HG03139 (cell line): Measurements from ENCODE around the gene CLEC18A.
"Not testable (repeated sequence)": the region's sequence is repeated elsewhere in the genome, so short reads cannot be mapped to it uniquely, and the experiment has no call there.

ENCODE experiments used
- ATAC-seq: cut with Tn5 transposase; IDR thresholded peaks from one replicate; pipeline ENCODE4 v1.9.1; 2021; ENCODE audit not compliant: unreplicated experiment

The CLEC18A gene

GRCh38 chr16:69951017-69951671 lies at the start of gene CLEC18A:
Gene CLEC18A (plus strand): TSS chr16:69951334. CDS start chr16:69951367, 33 bp downstream.
- ATAC-seq = not testable (repeated sequence)

- no peak for ATAC-seq
These were observed 47.2 kb upstream of the CLEC18A start for GRCh38 chr16:69903865-69904415.

GRCh38 chr16:69904495-69905170 lies 46.5 kb upstream of the CLEC18A start:
- ATAC-seq = no peak

- no peak for ATAC-seq
These were observed 46.0 kb upstream of the CLEC18A start for GRCh38 chr16:69905171-69905555.

- no peak for ATAC-seq
These were observed 44.2 kb upstream of the CLEC18A start for GRCh38 chr16:69906838-69907401.

- no peak for ATAC-seq
These were observed 42.1 kb upstream of the CLEC18A start for GRCh38 chr16:69909043-69909442.

- ATAC-seq = no peak
These were observed 41.4 kb upstream of the CLEC18A start for GRCh38 chr16:69909760-69910159.

GRCh38 chr16:69910964-69911363 lies 40.2 kb upstream of the CLEC18A start:
- no peak for ATAC-seq

GRCh38 chr16:69916462-69916861 lies 34.7 kb upstream of the CLEC18A start:
- ATAC-seq = no peak

GRCh38 chr16:69917311-69917710 lies 33.8 kb upstream of the CLEC18A start:
- no peak for ATAC-seq

- no peak for ATAC-seq
These were observed 33.4 kb upstream of the CLEC18A start for GRCh38 chr16:69917739-69918138.

- ATAC-seq = no peak
These were observed 32.9 kb upstream of the CLEC18A start for GRCh38 chr16:69918241-69918640.

- ATAC-seq = no peak
These were observed 30.0 kb upstream of the CLEC18A start for GRCh38 chr16:69921127-69921526.

- no peak for ATAC-seq
These were observed 28.9 kb upstream of the CLEC18A start for GRCh38 chr16:69922200-69922599.

GRCh38 chr16:69924041-69924775 lies 26.9 kb upstream of the CLEC18A start:
- ATAC-seq = no peak

- ATAC-seq = no peak
These were observed 26.4 kb upstream of the CLEC18A start for GRCh38 chr16:69924777-69925191.

- no peak for ATAC-seq
These were observed 25.8 kb upstream of the CLEC18A start for GRCh38 chr16:69925311-69925710.

- ATAC-seq = no peak
These were observed 24.9 kb upstream of the CLEC18A start for GRCh38 chr16:69926241-69926640.

- ATAC-seq = no peak
These were observed 23.9 kb upstream of the CLEC18A start for GRCh38 chr16:69927056-69927757.

- no peak for ATAC-seq
These were observed 22.2 kb upstream of the CLEC18A start for GRCh38 chr16:69928856-69929400.
